Liver (tissue), 9 donors: Measurements from ENCODE around the gene KRT76. TPM values are rescaled to one million over a fixed set of nuclear protein-coding genes. Genes with fewer than 3 reads are reported as not detected.

Source experiments
- DNase-seq: peaks from one replicate; pipeline ENCODE4 v3.0.0-alpha.2; 2017; ENCODE audit warnings: low spot score
- H3K27ac ChIP-seq, 2 donors: one replicate each; pipeline ENCODE4 v1.7.0; 2013; ENCODE audit warnings: inconsistent platforms in 2 of 2, low read length in 2 of 2, control low read depth in 1 of 2, low read depth in 1 of 2, mild to moderate bottlenecking in 1 of 2
- H3K27me3 ChIP-seq, 4 donors: one replicate each; pipeline versions ENCODE4 v1.6.1 to v1.7.0; 2013; ENCODE audit warnings: low read length in 3 of 4, inconsistent platforms in 1 of 4, mild to moderate bottlenecking in 1 of 4, moderate library complexity in 1 of 4; ENCODE audit not compliant: control insufficient read depth in 4 of 4, insufficient read depth in 4 of 4
- H3K36me3 ChIP-seq, 4 donors: one replicate each; pipeline versions ENCODE4 v1.6.1 to v1.7.0; 2013; ENCODE audit warnings: low read length in 3 of 4, mild to moderate bottlenecking in 3 of 4, low read depth in 1 of 4, moderate library complexity in 1 of 4; ENCODE audit not compliant: control insufficient read depth in 4 of 4, insufficient read depth in 3 of 4
- H3K4me1 ChIP-seq, 4 donors: one replicate each; pipeline versions ENCODE4 v1.6.1 to v1.7.0; 2013; ENCODE audit warnings: low read length in 3 of 4, mild to moderate bottlenecking in 3 of 4, moderate library complexity in 1 of 4; ENCODE audit not compliant: control insufficient read depth in 4 of 4, insufficient read depth in 4 of 4
- H3K4me3 ChIP-seq, 3 donors: one replicate each; pipeline versions ENCODE4 v1.6.1 to v1.7.0; 2013; ENCODE audit warnings: low read length in 3 of 3, control low read depth in 1 of 3, low read depth in 1 of 3, mild to moderate bottlenecking in 1 of 3
- H3K9ac ChIP-seq, 2 donors: one replicate each; pipeline ENCODE4 v1.7.0; 2013; ENCODE audit warnings: low read length in 2 of 2, mild to moderate bottlenecking in 2 of 2, moderate library complexity in 2 of 2, control low read depth in 1 of 2, low read depth in 1 of 2
- H3K9me3 ChIP-seq, 4 donors: one replicate each; pipeline versions ENCODE4 v1.6.1 to v1.7.0; 2013; ENCODE audit warnings: low read length in 3 of 4; ENCODE audit not compliant: control insufficient read depth in 4 of 4
- CTCF ChIP-seq: fragments of 150-350 bp; IDR thresholded peaks from 2 replicates; pipeline ENCODE4 v1.5.1; 2017; ENCODE audit warnings: improper control_type of control experiment, low read depth, low read length; ENCODE audit not compliant: missing input control
- FOXA1 ChIP-seq: IDR thresholded peaks from 2 replicates; pipeline ENCODE4 v1.6.1; 2016; ENCODE audit warnings: antibody characterized with exemption
- GABPA ChIP-seq, 2 donors: IDR thresholded peaks in 1 of 2; conservative IDR thresholded peaks in 1 of 2; 2 replicates each; pipeline ENCODE4 v1.6.1; 2016; ENCODE audit warnings: antibody characterized with exemption in 2 of 2, mild to moderate bottlenecking in 1 of 2, moderate library complexity in 1 of 2
- HNF4A ChIP-seq, 2 donors: conservative IDR thresholded peaks; 2 replicates each; pipeline ENCODE4 v1.6.1; 2016; ENCODE audit warnings: antibody characterized with exemption in 2 of 2, mild to moderate bottlenecking in 2 of 2
- HNF4G ChIP-seq: IDR thresholded peaks from 2 replicates; pipeline ENCODE4 v1.6.1; 2016; ENCODE audit warnings: antibody characterized with exemption
- NR2F2 ChIP-seq: IDR thresholded peaks from 2 replicates; pipeline ENCODE4 v1.6.1; 2016; ENCODE audit warnings: antibody characterized with exemption
- RAD21 ChIP-seq, 2 donors: IDR thresholded peaks; 2 replicates each; pipeline ENCODE4 v1.6.1; 2016; ENCODE audit warnings: antibody characterized with exemption in 2 of 2, mild to moderate bottlenecking in 2 of 2
- SP1 ChIP-seq: IDR thresholded peaks from 2 replicates; pipeline ENCODE4 v1.6.1; 2018; ENCODE audit warnings: antibody characterized with exemption, mild to moderate bottlenecking
- TAF1 ChIP-seq: conservative IDR thresholded peaks from 2 replicates; pipeline ENCODE4 v1.6.1; 2016; ENCODE audit warnings: antibody characterized with exemption, mild to moderate bottlenecking
- WGBS: extraction: QIAGEN DNeasy Blood & Tissue Kit; methylation state at CpG from one replicate; pipeline ENCODE4 v1.1.7; 2013; 5-methylcytosine and 5-hydroxymethylcytosine counted together
- polyA plus RNA-seq, 2 donors: library from polyadenylated mRNA; stranded (reverse) in 1 of 2; unstranded in 1 of 2; fragments of 200-250 nt in 1 of 2; fragments of >200 nt in 1 of 2; fragmentation: Nextera tagmentation in 1 of 2; extraction: Ambion mirVana in 1 of 2; gene quantifications; one replicate each; pipeline versions ENCODE4 v1.2.1 to v1.2.3, GENCODE V29; 2013 to 2015
- total RNA-seq, 2 donors: library from RNA; depleted of rRNA; stranded (reverse); fragments of >200 nt; gene quantifications; one replicate each; pipeline ENCODE4 v1.2.3, GENCODE V29; 2014
- TF ChIP-seq, protein P1 (sequence below): IDR thresholded peaks from 2 replicates; pipeline ENCODE4 v1.6.1; 2016; ENCODE audit warnings: antibody characterized with exemption
- TF ChIP-seq, protein P2 (sequence below): IDR thresholded peaks from 2 replicates; pipeline ENCODE4 v1.6.1; 2016; ENCODE audit warnings: antibody characterized with exemption, mild to moderate bottlenecking
- donor health status: healthy.
- donor health status: healthy.
- donor health status: healthy.
- donor health status: healthy.
- donor health status: healthy.

Gene KRT76
- total and polyA plus RNA-seq, 4 donors, result not detected

DNA sequence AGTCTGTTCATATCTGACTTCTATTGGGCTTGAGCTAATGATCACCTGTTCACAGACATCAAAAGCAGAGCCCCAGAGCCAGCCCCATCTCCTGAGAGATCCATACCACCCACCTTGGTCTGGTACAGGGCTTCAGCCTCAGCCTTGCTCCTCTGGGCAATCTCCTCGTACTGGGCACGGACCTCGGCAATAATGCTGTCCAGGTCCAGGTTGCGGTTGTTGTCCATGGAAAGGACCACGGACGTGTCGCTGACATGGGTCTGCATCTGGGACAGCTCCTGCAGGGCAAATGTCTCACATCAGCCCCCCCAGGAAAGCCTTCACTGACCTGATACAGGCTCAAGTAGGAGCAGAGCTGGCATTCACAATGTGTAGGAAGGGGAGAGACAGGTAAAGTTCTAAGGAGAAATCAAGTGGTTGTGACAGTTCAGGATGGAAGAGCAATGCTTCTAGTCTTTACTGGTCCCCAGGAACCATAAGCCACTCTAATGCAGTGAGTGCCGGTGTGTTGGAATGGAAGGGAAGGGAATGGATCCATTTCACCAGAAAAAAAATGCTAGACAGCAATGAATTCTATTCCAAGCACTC is 31.5 kb upstream of the KRT76 start:
- Histone ChIP-seq H3K4me3 (no peak overlapping the region), H3K27me3 (peaks cover 0 to 6% (median under 1%) of the 10 kb centered on the region in 4 donors), H3K27ac (no peak overlapping the region), H3K9me3 (no peaks in the 10 kb centered on the region), H3K9ac (no peak overlapping the region), H3K4me1 (no peaks in the 10 kb centered on the region), H3K36me3 (no peaks in the 10 kb centered on the region)
- no peak for DNase-seq
- no peak for TF ChIP-seq RAD21 (IDR thresholded peaks at IDR 0.05)
- WGBS, result 89% methylated on average over 8 of the region's 8 CpGs

DNA sequence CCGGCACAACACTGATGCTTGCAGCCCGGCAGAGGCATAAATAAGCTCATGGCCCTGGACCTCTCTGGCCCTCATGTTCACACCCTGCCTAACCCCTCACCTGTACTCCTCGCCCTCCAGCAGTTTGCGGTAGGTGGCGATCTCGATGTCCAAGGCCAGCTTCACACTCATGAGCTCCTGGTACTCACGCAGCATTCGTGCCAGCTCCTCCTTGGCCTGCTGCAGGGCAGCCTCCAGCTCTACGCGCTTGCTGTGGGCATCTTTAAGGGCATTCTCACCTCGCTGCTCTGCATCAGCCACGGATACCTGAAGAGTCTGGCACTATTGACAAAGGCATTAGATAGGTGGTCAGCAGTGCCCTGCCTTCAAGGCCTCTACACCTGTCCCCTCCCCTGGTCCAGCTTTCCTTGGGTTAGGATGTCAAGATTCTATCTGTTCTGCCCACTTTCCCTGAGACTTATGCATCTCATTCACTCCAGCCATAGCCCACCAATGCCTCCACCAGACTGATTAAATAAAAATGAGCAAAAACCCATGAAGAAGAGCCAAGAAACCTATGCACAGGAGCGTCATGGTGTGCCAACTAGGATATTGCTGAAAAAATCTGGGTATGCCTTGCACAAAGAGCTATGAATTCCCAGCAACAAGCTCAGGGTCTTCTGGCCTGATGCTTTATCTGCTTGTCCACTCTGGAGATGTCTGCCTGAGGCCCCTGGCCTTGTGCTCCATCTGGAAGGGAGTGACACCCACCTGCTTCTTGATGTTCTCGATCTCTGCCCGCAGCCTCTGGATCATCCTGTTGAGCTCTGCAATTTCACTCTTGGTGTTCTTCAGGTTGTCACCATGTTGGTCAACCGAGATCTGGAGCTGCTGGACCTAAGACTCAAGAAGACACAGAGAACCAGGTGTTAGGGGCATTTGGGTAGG is 30.7 kb upstream of the KRT76 start:
- H3K36me3 ChIP-seq, result no peaks in the 10 kb centered on the region
- H3K4me1 ChIP-seq, result no peaks in the 10 kb centered on the region
- 80% methylated on average over 16 of the region's 16 CpGs for WGBS
- no peak for DNase-seq
- peaks cover 0 to 6% (median under 1%) of the 10 kb centered on the region in 4 donors for H3K27me3 ChIP-seq
- TF ChIP-seq SP1 (no peak), HNF4A (conservative IDR thresholded peaks at IDR 0.05) (no peak), CTCF (no peak)
- H3K4me3 ChIP-seq, result no peak overlapping the region
- no peaks in the 10 kb centered on the region for H3K9me3 ChIP-seq
- H3K9ac ChIP-seq, result no peak overlapping the region
- no peak overlapping the region for H3K27ac ChIP-seq

- no peak overlapping the region for H3K4me3 ChIP-seq
- no peaks in the 10 kb centered on the region for H3K4me1 ChIP-seq
- TF ChIP-seq TAF1 (no peak), RAD21 (IDR thresholded peaks at IDR 0.05) (no peak), HNF4G (no peak), FOXA1 (no peak), SP1 (no peak), NR2F2 (no peak), GABPA (IDR thresholded peaks at IDR 0.05 in 1 of 2, conservative IDR thresholded peaks at IDR 0.05 in 1 of 2) (no peak)
- TF ChIP-seq, protein P1, sequence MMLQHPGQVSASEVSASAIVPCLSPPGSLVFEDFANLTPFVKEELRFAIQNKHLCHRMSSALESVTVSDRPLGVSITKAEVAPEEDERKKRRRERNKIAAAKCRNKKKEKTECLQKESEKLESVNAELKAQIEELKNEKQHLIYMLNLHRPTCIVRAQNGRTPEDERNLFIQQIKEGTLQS, result no peak
- TF ChIP-seq, protein P2, sequence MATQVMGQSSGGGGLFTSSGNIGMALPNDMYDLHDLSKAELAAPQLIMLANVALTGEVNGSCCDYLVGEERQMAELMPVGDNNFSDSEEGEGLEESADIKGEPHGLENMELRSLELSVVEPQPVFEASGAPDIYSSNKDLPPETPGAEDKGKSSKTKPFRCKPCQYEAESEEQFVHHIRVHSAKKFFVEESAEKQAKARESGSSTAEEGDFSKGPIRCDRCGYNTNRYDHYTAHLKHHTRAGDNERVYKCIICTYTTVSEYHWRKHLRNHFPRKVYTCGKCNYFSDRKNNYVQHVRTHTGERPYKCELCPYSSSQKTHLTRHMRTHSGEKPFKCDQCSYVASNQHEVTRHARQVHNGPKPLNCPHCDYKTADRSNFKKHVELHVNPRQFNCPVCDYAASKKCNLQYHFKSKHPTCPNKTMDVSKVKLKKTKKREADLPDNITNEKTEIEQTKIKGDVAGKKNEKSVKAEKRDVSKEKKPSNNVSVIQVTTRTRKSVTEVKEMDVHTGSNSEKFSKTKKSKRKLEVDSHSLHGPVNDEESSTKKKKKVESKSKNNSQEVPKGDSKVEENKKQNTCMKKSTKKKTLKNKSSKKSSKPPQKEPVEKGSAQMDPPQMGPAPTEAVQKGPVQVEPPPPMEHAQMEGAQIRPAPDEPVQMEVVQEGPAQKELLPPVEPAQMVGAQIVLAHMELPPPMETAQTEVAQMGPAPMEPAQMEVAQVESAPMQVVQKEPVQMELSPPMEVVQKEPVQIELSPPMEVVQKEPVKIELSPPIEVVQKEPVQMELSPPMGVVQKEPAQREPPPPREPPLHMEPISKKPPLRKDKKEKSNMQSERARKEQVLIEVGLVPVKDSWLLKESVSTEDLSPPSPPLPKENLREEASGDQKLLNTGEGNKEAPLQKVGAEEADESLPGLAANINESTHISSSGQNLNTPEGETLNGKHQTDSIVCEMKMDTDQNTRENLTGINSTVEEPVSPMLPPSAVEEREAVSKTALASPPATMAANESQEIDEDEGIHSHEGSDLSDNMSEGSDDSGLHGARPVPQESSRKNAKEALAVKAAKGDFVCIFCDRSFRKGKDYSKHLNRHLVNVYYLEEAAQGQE, result no peak
- no peaks in the 10 kb centered on the region for H3K36me3 ChIP-seq
- H3K27me3 ChIP-seq, result peaks cover 0 to 6% (median under 1%) of the 10 kb centered on the region in 4 donors
- no peak overlapping the region for H3K27ac ChIP-seq
- no peaks in the 10 kb centered on the region for H3K9me3 ChIP-seq
- DNase-seq, result no peak
- no peak overlapping the region for H3K9ac ChIP-seq
- WGBS, result 82% methylated on average over 11 of the region's 11 CpGs
Measured at GRCh38 chr12:52806821-52807543, 29.8 kb upstream of the KRT76 start.
